Right kidney (tissue), 1 donor: ENCODE data around the gene PSG4.
"Not testable (repeated sequence)": the region's sequence is repeated elsewhere in the genome, so short reads cannot be mapped to it uniquely, and the experiment has no call there.

Experiments used
- DNase-seq: peaks from one replicate; pipeline ENCODE4 v3.0.0-alpha.2; 2016

Gene PSG4

DNA sequence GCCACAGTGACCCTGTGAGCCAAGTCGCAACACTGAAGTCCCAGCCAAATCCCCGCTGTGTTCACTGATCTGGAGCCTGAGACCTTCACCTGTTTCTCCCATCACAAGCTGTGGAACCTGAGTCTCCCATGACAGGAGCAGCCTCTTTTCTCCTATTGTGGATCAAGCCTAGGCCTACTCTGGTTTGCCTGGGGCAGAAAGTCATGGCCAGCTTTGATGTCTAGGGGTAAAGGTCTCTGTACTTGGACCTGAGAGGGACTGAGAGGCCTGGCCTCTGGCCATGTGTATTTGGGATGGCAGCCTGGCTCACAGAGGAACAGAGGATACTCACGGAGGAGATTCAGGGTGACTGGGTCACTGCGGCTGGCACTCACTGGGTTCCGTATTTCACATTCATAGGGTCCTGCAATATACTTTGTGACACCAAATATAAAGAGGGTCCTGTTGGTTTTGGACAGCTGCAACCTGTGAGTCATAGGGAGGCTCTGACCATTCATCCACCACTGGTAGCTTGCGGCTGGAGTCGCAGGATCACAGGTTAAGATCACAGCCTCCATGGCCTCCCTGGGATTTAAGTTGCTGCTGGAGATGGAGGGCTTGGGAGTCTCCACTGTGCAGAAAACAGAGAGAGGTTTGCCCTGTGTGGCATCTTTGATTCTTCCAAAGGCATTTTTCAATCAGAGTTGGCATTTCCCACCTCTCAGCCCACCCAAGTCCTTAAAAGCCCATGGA is 7.6 kb downstream of the PSG4 start:
- not testable (repeated sequence) for DNase-seq

- not testable (repeated sequence) for DNase-seq
Observed at GRCh38 chr19:43194397-43194796, 11.0 kb downstream of the PSG4 start.

- not testable (repeated sequence) for DNase-seq
Observed at GRCh38 chr19:43192381-43193155, 12.9 kb downstream of the PSG4 start.

DNA sequence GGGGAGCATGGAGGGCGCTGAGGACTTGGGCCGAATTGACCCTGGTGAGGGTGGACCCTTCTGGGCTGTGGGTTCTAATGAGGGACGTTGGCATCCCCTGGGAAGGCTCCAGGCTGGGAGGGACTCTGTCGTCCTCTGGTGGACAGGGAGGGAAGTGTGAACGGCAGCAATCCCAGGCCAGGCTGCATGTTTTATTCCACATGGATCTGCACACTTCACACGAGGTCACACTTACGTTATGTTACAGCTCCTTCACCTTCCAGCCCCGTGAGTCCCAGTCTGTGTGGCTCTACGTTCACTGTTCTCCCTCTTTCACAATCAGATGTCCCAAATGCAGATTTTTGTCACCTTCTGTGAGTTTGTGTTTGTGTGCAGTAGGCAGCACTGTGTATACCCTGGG is 17.3 kb downstream of the PSG4 start:
- not testable (repeated sequence) for DNase-seq

DNA sequence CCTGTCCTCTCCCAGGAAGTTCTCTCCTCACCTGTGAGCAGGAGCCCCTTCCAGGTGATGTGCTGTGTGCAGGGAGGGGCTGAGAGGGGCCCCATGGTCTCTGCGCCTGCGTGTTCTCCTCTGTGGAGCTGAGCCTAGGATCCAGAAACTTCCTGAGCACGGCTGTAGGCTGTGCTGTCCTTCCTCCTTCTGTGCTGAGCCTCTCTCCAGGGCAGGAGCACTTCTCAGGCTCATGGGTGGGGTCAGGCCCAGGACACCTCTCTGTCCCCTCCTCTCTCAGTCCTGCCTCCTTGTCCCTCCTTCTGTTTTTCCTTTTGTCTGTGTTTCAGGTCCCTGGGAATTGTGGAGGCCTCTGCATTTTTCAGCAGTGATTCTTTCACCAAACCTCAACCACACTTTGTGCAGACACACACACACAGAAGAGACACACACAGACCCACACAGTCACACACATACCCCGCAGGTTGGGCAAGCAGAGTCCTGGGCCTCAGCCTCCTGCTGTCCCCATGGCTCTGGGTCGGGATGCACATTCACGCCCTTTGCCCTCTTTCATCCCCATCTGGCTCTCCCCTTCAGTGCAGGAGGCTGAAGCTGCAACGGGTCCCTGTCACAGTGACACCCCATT is 19.0 kb downstream of the PSG4 start, which contains the start of gene PSG5:
PSG5 (minus strand) TSS at position 226 of the 625 bp plus-strand sequence; CDS start at position 95, 131 bp downstream.
- DNase-seq = not testable (repeated sequence)

- DNase-seq = not testable (repeated sequence)
Observed at GRCh38 chr19:43181869-43182771, 23.3 kb downstream of the PSG4 start.

- not testable (repeated sequence) for DNase-seq
Observed at GRCh38 chr19:43179569-43180147, 25.8 kb downstream of the PSG4 start.

GRCh38 chr19:43178577-43178976 is 26.9 kb downstream of the PSG4 start:
- DNase-seq = not testable (repeated sequence)

- not testable (repeated sequence) for DNase-seq
Observed at GRCh38 chr19:43165906-43166305, 39.5 kb downstream of the PSG4 start.

DNA sequence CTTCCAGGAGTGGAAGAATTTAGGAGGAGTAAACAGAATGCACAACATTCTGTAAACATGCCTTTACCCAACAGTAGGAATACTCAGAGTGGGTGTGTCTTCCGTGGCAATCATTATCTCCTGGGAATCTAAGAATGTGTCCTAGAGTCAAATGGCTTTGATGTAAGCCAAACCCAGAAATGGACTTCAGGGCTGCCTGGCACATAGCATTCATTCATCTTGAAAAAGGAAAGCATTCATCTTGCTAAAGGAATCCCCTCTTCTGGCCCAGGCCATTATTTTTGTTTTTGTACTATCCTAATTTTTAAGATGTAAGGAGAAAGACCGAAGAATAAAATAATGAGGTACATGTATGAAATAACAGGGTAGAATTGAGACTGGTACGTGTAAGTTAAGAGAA is 42.3 kb downstream of the PSG4 start:
- DNase-seq = not testable (repeated sequence)

- DNase-seq = not testable (repeated sequence)
Observed at GRCh38 chr19:43162261-43162660, 43.2 kb downstream of the PSG4 start.

GRCh38 chr19:43152214-43152613 is 53.2 kb downstream of the PSG4 start:
- no peak for DNase-seq

DNA sequence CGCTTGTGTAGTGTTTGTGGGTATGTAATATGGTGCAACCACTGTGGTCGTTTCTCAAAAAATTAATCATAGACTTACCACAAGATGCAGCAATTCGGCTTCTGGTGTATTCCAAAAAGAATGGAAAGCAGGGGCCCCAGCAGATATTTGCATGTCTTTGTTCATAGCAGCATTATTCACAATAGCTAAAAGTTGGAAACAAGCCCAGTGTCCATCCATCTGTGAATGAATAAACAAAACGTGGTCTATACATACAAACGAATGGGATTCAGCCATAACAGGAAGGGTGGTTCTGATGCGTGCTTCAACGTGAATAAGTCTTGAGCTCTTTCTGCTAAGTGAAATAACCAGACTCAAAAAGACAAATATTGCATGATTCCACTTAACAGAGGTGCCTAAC is 55.6 kb downstream of the PSG4 start:
- not testable (repeated sequence) for DNase-seq

DNA sequence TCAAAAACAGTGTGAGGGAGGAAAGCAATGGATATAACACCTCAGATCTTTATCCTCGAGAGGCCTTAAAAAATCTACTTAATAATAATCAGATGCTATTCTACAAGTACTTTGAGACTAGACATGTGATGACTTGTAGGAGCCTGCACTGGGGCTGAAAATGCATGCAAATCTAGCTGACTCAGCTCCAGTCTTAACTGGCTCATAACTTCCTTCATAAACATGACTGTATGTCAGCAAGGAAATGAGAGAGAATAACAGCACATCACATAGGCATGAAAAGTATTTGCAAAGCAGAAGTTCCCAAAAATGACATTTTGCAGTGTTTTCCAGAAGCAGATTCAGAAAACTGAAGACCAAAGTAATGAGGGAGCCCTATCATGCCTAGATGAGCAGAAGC is 57.2 kb downstream of the PSG4 start:
- DNase-seq = no peak
